NCI-H748 (cell line): ENCODE measurements around the gene REC114.
"Not testable (repeated sequence)": the region's sequence is repeated elsewhere in the genome, so short reads cannot be mapped to it uniquely, and the experiment has no call there.

ENCODE experiments used
- DNase-seq: peaks from one replicate; lab custom pipeline; 2025; ENCODE audit not compliant: unreplicated experiment; lab: John Stamatoyannopoulos, UW

REC114 gene

DNA sequence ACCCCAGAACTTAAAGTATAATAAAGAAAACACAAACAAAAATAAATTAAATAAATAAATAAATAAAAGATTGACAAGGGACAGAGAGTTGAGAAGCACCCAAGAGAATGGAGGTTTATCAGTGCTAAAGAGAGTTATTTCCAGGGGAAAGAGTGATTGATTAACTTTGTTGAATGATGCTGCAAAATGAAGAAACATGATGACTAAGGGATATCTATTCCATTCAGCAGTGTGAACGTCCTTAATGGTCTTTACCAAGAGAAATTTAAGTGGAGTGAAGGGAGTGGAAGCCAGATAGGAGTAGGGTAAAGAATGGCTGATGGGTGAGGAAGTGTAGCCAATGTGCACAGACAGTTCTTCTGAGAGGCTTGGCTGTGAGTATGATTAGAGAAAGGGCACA lies 11.1 kb downstream of the REC114 start:
- DNase-seq, result no peak

- no peak for DNase-seq
These were observed 12.9 kb downstream of the REC114 start for GRCh38 chr15:73455876-73456275.

GRCh38 chr15:73457334-73457733 lies 14.4 kb downstream of the REC114 start:
- DNase-seq, result no peak

DNA sequence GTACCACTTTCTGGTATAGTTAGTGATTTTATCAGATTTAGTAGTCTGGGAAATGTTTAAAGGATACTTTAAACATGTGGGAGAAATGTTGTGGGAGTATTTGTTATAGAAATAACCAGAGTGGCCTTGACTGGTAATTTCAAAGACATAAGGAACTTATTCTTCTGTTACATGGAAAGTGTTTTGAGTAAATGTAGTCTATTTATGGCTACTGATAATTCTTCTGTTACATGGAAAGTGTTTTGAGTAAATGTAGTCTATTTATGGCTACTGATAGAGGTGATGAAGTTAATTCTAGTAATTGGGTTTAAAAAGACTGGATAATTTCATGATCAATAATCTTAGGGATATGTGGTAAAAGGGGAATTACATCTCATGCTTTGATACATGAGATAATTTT lies 17.7 kb downstream of the REC114 start:
- DNase-seq, result no peak

DNA sequence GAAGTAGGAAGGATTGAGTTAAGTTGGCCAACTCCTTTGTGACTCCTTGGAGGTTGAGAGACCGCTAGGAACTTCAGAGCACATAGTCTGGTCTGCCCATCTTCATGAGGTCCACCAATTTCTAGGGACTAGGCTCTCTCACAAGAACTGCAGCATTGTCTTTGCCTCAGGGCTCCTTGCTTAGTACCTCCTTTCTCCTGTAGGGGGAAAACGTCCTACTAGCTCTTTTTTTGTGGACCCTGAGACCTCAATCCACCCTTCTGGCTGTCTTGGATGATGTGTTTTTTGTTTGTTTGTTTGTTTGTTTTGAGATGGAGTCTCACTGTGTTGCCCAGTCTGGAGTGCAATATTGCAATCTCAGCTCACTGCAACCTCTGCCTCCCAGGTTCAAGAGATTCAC lies 21.6 kb downstream of the REC114 start:
- no peak for DNase-seq

- no peak for DNase-seq
These were observed 24.8 kb downstream of the REC114 start for GRCh38 chr15:73467758-73468157.

DNA sequence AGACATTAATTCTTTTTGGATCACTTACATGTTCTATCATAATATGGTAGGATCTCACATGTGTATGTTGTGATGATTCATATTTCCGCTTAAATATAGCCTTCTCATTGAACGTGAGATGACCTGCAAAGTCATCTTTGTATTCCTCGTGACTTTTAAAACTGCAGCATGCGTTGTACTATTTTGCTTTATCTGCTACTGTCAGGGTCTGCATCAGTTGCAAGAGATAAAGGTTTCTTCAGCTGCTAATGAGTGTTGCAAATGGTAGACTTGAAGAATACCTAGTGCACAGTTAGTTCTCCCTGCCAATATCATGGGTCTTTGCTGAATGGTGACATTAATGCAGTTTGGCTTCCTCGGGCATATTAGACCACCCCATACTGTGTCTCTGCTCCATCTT lies 31.8 kb downstream of the REC114 start:
- DNase-seq, result no peak

DNA sequence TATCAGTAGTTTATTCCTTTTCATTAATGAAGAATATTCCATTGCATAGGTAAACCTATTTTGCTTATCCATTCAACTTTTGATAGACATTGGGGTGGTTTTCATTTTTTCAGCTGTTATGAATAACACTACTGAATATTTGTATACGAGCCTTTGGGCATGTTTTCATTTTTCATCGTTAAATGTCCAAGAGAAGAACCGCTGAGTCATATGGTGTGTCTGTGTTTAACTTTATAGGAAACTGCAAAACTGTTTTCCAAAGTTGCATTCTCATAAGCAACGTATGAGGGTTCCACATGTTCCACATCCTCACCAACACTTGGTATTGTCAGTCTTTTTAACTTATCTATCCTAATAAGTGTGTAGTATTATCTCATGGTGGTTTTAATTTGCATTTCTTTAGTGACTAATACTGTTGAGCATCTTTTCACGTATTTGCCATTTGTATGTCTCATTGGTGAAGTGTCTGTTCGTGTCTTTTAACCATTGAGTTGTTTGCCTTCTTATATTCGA lies 33.8 kb downstream of the REC114 start:
- DNase-seq, result no peak

- no peak for DNase-seq
These were observed 37.1 kb downstream of the REC114 start for GRCh38 chr15:73480050-73480449.

DNA sequence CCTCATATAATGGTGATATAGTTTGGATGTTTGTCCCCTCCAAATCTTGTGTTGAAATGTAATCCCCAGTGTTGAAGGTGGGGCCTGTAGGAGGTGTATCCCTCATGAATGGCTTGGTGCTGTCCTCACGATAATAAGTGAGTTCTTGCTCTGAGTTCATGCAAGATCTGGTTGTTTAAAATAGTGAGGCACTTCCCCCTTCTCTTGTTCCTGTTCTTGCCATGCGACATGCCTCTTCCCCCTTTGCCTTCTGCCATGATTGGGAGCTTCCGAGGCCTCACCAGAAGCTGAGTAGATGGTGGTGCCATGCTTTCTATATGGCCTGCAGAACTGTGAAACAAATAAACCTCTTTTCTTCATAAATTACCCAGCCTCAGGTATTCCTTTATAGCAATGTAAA lies 39.2 kb downstream of the REC114 start:
- no peak for DNase-seq

DNA sequence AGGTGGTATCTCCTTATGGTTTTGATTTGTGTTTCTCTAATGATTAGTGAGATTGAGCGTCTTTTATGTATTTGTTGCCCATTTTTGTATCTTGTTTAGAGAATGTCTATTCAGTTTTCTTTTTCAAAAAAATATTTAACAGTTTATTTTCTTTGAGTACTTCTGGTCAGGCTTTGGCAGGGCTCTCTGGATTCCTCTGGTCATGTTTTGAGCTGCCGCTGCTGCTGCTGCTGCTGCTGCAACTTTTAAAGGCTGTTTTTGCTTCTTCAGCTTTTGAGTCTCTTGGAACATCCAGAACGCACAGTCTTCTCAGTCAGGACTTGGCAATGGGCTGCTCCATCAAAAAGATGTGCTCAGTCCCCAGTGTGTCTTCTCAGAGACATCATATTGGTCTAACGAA lies 40.1 kb downstream of the REC114 start:
- no peak for DNase-seq

GRCh38 chr15:73485372-73485771 lies 42.4 kb downstream of the REC114 start:
- no peak for DNase-seq

- DNase-seq, result not testable (repeated sequence)
These were observed 42.9 kb downstream of the REC114 start for GRCh38 chr15:73485885-73486284.

DNA sequence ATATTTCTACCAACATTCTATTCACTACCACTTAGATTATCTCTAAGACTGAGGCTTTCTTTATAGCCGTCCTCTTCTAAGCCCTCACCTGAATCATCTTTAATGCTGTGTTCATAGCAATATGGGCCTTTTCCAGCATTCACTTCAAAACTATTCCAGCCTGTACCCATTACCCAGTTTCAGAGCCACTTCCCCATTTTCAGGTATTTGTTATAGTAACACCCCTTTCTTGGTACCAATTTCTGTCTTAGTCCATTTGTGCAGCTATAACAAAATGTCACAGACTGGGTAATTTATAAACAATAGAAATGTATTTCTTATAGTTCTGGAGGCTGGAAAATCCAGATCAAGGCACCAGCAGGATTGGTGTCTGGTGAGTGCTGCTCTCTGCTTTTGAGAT lies 45.7 kb downstream of the REC114 start:
- DNase-seq, result no peak

- DNase-seq, result no peak
These were observed 51.0 kb downstream of the REC114 start for GRCh38 chr15:73493922-73494321.

DNA sequence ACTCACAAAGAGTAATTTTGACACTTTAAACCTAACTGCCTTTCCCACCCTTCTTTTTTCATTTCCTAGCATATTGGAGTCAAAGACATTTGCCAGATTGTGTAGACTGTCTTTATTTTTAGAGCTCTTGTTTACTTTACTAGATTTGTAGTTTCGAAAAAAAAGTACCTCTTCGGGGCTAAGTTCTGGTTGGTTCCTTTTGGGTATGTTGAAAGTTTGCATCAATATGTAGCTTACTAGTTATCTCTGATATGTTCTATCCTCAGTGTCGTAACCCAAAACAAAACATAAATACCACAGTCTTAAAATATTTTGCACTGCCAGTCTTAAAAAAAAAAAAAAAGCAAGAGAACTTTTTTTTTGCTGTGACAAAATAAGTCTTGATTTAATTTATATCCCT lies 52.2 kb downstream of the REC114 start:
- no peak for DNase-seq

DNA sequence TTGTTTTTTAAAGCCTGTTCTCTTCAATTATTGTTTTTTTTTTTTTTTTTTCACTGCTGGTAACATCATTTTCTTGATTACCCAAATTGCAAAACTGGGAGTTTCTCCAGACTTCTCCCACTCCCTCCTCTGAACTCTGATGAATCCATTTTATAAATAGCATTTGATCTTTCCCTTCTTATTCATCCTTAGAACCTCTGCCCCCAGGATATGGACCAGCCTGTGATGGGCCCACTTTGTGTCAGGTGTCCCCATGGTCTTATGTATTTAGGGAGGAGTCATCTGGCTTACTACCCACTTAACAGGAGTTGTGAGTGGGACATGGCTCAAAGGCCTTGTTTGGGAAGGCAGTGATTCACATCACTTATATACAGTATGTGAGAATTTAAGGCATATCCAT lies 57.7 kb downstream of the REC114 start:
- DNase-seq, result no peak

DNA sequence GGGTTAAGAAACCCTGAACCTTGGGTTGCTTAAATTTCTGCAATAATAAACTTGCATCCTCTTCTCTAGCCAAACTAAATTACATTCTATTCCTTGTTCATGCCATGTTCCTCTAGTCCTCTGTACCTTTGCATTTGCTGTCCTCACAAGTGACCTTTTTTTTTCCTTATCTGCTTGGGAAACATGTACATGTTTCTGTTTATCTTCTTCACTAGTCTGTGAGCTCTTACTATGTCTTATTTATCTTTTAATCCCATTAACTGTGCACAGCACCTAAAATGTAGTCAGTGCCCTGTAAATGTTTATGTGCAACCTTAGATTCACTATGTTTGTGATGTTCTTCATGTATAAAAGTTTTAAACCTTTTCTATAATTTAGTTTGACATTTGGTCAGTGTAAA lies 61.9 kb downstream of the REC114 start:
- DNase-seq, result no peak

DNA sequence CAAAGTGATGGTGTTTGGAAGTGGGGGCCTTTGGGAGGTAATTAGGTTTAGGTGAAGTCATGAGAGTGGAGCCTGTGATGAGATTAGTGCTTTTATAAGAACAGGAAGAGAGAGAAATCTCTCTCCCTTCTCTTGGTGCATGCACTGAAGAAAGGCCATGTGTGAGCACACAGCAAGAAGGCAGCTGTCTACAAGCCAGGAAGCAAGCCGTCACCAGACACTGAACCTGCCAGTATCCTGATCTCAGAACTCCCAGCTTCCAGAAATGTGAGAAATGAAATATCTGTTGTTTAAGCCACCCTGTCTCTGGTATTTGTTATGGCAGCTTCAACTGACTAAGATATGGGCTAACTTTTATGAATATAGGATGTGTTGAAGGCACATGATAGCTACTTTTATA lies 72.6 kb downstream of the REC114 start:
- DNase-seq, result no peak

DNA sequence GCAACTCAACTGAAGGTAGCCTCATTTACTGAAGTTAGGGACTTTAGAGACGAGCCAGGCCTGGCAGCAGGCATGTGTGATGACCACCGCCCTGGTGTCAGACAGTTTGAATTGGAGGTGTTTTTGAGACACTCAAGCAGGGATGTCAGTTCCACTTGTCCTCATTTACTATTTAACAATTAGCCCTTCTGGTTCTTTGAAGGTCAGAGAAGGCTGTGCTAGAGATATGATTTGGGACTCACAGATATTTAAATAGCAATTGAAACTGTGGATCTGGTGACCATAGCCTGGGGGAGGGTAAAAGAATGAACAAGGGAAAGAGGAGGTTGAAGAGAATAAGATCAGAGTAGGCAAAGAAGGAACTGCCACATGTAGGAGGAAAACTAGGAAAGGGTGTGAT lies 74.6 kb downstream of the REC114 start:
- DNase-seq, result no peak

- peak; percentile 48 for DNase-seq
These were observed 75.4 kb downstream of the REC114 start for GRCh38 chr15:73518180-73518862.

GRCh38 chr15:73518876-73519733 lies 76.1 kb downstream of the REC114 start:
- no peak for DNase-seq
